ENCODE measurements around the gene PPFIA1. TPM values are rescaled to one million over a fixed set of nuclear protein-coding genes. Genes with fewer than 3 reads are reported as not detected.

The PPFIA1 gene
- total RNA-seq, 1 experiment from 2014 or later: 63.4 TPM

DNA sequence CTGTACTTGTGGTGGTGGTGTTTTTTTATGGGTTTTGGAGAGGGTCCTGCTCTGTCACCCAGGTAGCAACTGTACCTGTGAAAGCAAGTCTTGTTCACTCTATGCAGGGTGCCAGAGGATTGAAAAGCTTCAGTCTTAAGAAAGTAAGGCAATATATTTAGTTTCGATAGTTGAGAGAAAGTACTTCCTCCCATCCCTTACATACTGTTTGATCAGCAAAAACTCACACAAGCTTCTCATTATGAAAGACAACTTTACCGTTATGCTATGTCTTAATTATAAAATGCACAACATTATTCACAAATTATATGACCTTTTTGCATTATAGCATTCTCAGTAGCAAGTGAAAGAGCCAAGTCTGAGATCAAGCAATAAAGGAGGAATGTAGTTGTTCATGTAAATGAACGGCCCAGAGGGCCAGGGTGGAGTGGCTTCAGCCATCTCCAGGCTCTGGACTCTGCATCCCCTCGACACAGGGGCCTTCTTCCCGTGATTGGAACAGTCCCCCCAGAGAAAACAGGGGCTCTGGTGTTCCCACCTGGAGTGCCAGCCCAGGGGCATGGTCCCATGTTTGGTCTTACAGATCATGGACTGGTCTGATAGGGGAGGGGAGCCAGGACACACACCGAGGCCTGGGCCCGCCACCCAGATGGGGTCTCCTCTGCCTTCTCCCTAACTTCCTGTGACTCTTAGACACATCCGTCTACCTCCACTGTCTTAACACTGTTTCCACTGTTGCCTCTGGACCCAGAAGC, 89.1 kb downstream of the PPFIA1 start:
- no peak overlapping the region for H4K91ac ChIP-seq (ENCODE audit: insufficient read length, low read depth, low read length)
- H4K8ac ChIP-seq (replicated peaks; ENCODE audit: insufficient read length, low read depth, low read length): no peak overlapping the region
- no peaks in the 10 kb centered on the region for H3K27me3 ChIP-seq (ENCODE audit: insufficient read depth, low read length)
- H4K20me1 ChIP-seq (ENCODE audit: control insufficient read depth, insufficient read depth, insufficient read length): no peaks in the 10 kb centered on the region
- H3K4me2 ChIP-seq (ENCODE audit: insufficient read depth, insufficient read length, low read length): no peak overlapping the region
- no peak overlapping the region for H3K27ac ChIP-seq (ENCODE audit: insufficient read length, low read depth, low read length)
- no peaks in the 10 kb centered on the region for H3K9me3 ChIP-seq (ENCODE audit: control insufficient read depth, low read depth, low read length)
- H2BK12ac ChIP-seq (ENCODE audit: insufficient read length, low read depth, low read length): no peak overlapping the region
- no peak overlapping the region for H3K18ac ChIP-seq (ENCODE audit: insufficient read length, low read depth, low read length)
- TF ChIP-seq, protein P1, sequence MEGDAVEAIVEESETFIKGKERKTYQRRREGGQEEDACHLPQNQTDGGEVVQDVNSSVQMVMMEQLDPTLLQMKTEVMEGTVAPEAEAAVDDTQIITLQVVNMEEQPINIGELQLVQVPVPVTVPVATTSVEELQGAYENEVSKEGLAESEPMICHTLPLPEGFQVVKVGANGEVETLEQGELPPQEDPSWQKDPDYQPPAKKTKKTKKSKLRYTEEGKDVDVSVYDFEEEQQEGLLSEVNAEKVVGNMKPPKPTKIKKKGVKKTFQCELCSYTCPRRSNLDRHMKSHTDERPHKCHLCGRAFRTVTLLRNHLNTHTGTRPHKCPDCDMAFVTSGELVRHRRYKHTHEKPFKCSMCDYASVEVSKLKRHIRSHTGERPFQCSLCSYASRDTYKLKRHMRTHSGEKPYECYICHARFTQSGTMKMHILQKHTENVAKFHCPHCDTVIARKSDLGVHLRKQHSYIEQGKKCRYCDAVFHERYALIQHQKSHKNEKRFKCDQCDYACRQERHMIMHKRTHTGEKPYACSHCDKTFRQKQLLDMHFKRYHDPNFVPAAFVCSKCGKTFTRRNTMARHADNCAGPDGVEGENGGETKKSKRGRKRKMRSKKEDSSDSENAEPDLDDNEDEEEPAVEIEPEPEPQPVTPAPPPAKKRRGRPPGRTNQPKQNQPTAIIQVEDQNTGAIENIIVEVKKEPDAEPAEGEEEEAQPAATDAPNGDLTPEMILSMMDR (conservative IDR thresholded peaks at IDR 0.05): no peak
- H3K27me3 Mint-ChIP-seq (ENCODE audit: low read depth): no peaks in the 10 kb centered on the region
- no peak overlapping the region for H3K4ac ChIP-seq (ENCODE audit: low read depth, low read length)
- H2AK5ac ChIP-seq (ENCODE audit: insufficient read length, low read length): no peak overlapping the region
- no peak overlapping the region for H3K4me3 Mint-ChIP-seq
- no peaks in the 10 kb centered on the region for H3K79me2 ChIP-seq (ENCODE audit: insufficient read depth, low read length)
- H3K36me3 Mint-ChIP-seq (ENCODE audit: insufficient read depth in 1 of 3, low read depth in 3 of 3): peaks cover 32 to 85% (median 68%) of the 10 kb centered on the region in 3 experiments
- H4K5ac ChIP-seq (ENCODE audit: insufficient read length, low read depth, low read length): no peak overlapping the region
- H3K79me1 ChIP-seq (ENCODE audit: insufficient read depth, low read depth, low read length, poor library complexity, severe bottlenecking): no peaks in the 10 kb centered on the region
- H2BK15ac ChIP-seq (ENCODE audit: low read depth, low read length): no peak overlapping the region
- H2AFZ ChIP-seq (ENCODE audit: low read length): no peak overlapping the region
- H3K23ac ChIP-seq (ENCODE audit: insufficient read length, low read depth, low read length): no peak overlapping the region
- H3K56ac ChIP-seq (ENCODE audit: insufficient read length, low read depth, low read length): no peak overlapping the region
- H2BK20ac ChIP-seq (ENCODE audit: low read depth, low read length, poor library complexity, severe bottlenecking): no peak overlapping the region
- H3K14ac ChIP-seq (ENCODE audit: insufficient read depth, low read length): no peak overlapping the region
- H3K27ac Mint-ChIP-seq: peak overlapping the region in 1 of 3 experiments; percentile 80; a peak in 2 of 7 replicates
- DNase-seq: no peak
- H3K9ac ChIP-seq (ENCODE audit: extremely low read depth, insufficient read length, low read length): no peak overlapping the region
- H3K4me1 ChIP-seq (ENCODE audit: insufficient read depth, low read length): no peaks in the 10 kb centered on the region
- no peaks in the 10 kb centered on the region for H3K23me2 ChIP-seq (ENCODE audit: insufficient read length, low read depth, low read length, poor library complexity, severe bottlenecking)
- no peak overlapping the region for H2BK5ac ChIP-seq (ENCODE audit: insufficient read length, low read length)
- H3T11ph ChIP-seq (ENCODE audit: low read length): no peak overlapping the region
- WGBS (ENCODE audit: extremely low coverage, insufficient read length, low lambda C conversion rate): no CpG with 5 or more reads among the region's 8 CpGs
- no peaks in the 10 kb centered on the region for H3K9me3 Mint-ChIP-seq
- H2BK120ac ChIP-seq (ENCODE audit: low read depth, low read length, poor library complexity, severe bottlenecking): no peak overlapping the region
- H3K4me1 Mint-ChIP-seq: no peaks in the 10 kb centered on the region

Measured in H9 (cell line).